Activated CD4-positive, alpha-beta memory T cell treated with anti-CD3 and anti-CD28 coated beads, Interleukin-2, amount 10 ng/mL, durations not matched to agents 7 days and 5 days (primary cell): ENCODE data around the gene DDX54. TPM values are rescaled to one million over a fixed set of nuclear protein-coding genes. Genes with fewer than 3 reads are reported as not detected.
A peak's percentile ranks its signal among the peaks of the same experiment; 100 is the strongest.

Source experiments
- CTCF ChIA-PET: fragments of 350-600 bp; sonication (Branson Sonifier 250); formaldehyde crosslinking; loops from one replicate; lab custom pipeline; 2021; ENCODE audit warnings: antibody characterized with exemption, inconsistent platforms; lab: Charles Lee
- POLR2A ChIA-PET: fragments of 350-600 bp; sonication (Branson Sonifier 250); formaldehyde crosslinking; loops from one replicate; lab custom pipeline; 2021; ENCODE audit warnings: antibody characterized with exemption; lab: Charles Lee
- DNase-seq: peaks from one replicate; pipeline ENCODE4 v3.0.0-alpha.2; 2020
- H3K27ac Mint-ChIP-seq: one replicate; pipeline ENCODE4 v1.8.0; 2021; ENCODE audit warnings: mild to moderate bottlenecking, mixed read lengths
- H3K27me3 Mint-ChIP-seq: one replicate; pipeline ENCODE4 v1.8.0; 2021; ENCODE audit warnings: mixed read lengths
- H3K36me3 Mint-ChIP-seq: one replicate; pipeline ENCODE4 v1.8.0; 2021; ENCODE audit warnings: low read depth, mixed read lengths
- H3K4me1 Mint-ChIP-seq: one replicate; pipeline ENCODE4 v1.8.0; 2021; ENCODE audit warnings: mixed read lengths
- H3K4me3 Mint-ChIP-seq: one replicate; pipeline ENCODE4 v1.8.0; 2021; ENCODE audit warnings: mild to moderate bottlenecking, mixed read lengths
- H3K9me3 Mint-ChIP-seq: one replicate; pipeline ENCODE4 v1.8.0; 2021; ENCODE audit warnings: mixed read lengths
- total RNA-seq, 2 experiments: library from RNA; stranded (reverse); gene quantifications; one replicate each; pipeline ENCODE4 v1.2.3, GENCODE V29; 2021

DDX54 gene
- total RNA-seq, 2 experiments from 2014 or later: 55.6 to 57.6 TPM

DNA sequence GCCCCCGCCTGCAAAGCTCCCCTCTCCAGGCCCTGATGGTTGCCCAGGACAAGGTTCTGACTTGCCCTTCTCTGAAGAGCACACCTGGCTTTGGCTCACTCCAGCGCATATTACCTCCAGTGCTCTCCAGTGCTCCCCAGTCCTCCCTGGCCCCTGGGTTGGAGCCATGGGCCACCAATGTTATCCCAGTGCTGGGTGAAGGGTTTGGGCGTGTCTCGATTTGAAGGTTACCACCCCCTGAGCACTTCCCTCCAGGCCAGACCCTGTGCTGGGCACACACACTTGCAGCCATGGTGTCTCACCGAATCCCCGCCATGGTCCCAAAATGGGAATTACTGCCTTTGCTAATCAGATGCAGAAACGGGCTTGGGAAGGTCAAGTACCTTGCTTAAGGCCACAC, 11.3 kb upstream of the DDX54 start:
- H3K36me3 Mint-ChIP-seq: peaks cover 5% of the 10 kb centered on the region
- no peaks in the 10 kb centered on the region for H3K27me3 Mint-ChIP-seq
- DNase-seq: no peak
- H3K27ac Mint-ChIP-seq: no peak overlapping the region
- no peaks in the 10 kb centered on the region for H3K9me3 Mint-ChIP-seq
- ChIA-PET CTCF (interaction anchor here (1.9 to 3.5 kb wide), 2 partner anchors 26 to 229 kb away, joined by 8 to 17 read pairs; no protein-coding TSS in a partner anchor), POLR2A (interaction anchor here (1.1 to 1.9 kb wide), 2 partner anchors 11 kb away, joined by 4 to 6 read pairs; partner anchors contain the start of genes DDX54 and RITA1)
- H3K4me3 Mint-ChIP-seq: no peak overlapping the region
- H3K4me1 Mint-ChIP-seq: peaks cover 3% of the 10 kb centered on the region

DNA sequence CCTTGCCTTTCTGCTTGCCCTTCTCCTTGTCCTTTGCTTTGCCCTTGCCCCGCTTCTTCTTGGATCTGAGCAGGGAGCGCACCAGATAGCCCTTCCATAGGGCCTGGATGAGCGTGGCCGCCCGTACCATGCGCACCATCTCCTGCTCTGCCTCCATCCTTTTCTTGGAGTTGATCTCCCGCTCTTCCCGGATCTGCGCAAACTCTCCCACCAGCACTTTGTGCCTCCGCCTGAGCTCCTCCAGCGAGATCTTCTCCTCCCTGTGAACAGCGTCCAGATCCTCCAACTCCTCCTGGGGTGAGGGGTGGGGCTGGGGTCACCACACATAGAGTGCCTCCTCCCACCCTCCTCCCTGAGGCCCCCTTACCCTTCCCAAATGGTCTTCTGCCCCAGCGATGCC, 10.3 kb upstream of the DDX54 start:
- peaks cover 6% of the 10 kb centered on the region for H3K36me3 Mint-ChIP-seq
- no peaks in the 10 kb centered on the region for H3K9me3 Mint-ChIP-seq
- ChIA-PET CTCF (interaction anchor here (0.8 to 3.5 kb wide), 4 partner anchors 9 to 229 kb away, joined by 3 to 17 read pairs (median 4); partner anchors contain the start of gene DDX54), POLR2A (interaction anchor here (1.9 kb wide), 1 partner anchor 10 kb away, joined by 6 read pairs; the partner anchor contains the start of genes DDX54 and RITA1)
- H3K27me3 Mint-ChIP-seq: no peaks in the 10 kb centered on the region
- H3K4me1 Mint-ChIP-seq: peaks cover 3% of the 10 kb centered on the region
- DNase-seq: no peak
- no peak overlapping the region for H3K27ac Mint-ChIP-seq
- no peak overlapping the region for H3K4me3 Mint-ChIP-seq

DNA sequence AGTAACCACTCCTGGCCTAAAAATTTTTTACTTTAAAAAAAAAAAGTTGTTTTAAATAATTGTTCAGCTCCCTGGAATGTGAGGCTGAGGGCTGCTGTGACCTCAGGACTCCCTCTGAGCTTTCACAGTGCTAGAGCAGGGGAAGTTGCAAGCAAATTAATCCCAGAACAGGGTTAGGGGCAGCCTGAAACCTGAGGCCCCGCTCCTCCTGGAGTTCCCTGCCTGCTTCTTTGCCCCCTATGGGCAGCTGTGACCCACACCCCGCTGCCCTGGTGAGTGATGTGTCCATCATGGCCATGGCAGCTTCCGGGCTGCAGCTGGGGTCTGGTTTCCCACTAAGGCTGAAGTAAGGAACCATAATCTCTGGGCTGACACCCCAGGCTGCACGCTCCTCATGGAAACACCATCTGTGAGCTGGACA, 9.7 kb upstream of the DDX54 start:
- no peak overlapping the region for H3K27ac Mint-ChIP-seq
- no peaks in the 10 kb centered on the region for H3K27me3 Mint-ChIP-seq
- H3K4me3 Mint-ChIP-seq: no peak overlapping the region
- CTCF ChIA-PET: interaction anchor here (0.6 to 3.5 kb wide), 6 partner anchors 9 to 811 kb away, joined by 3 to 17 read pairs (median 3); partner anchors contain the start of gene DDX54
- H3K36me3 Mint-ChIP-seq: peaks cover 9% of the 10 kb centered on the region
- POLR2A ChIA-PET: interaction anchor here (1.9 kb wide), 1 partner anchor 10 kb away, joined by 6 read pairs; the partner anchor contains the start of genes DDX54 and RITA1
- peaks cover 3% of the 10 kb centered on the region for H3K4me1 Mint-ChIP-seq
- no peaks in the 10 kb centered on the region for H3K9me3 Mint-ChIP-seq
- DNase-seq: no peak

DNA sequence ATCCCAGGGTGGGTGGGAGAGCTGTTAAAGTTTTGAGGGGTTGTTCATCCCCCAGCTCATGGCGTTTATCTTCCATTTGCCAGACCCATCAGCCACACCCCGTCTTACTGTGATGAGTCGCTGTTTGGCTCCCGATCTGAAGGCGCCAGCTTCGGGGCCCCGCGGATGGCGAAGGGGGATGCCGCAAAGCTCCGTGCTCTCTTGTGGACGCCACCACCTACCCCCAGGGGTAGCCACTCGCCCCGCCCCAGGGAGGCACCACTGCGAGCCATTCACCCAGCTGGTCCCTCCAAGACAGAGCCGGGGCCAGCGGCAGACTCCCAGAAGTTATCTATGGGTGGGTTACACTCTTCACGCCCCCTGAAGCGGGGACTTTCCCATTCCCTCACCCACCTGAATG, 5.9 kb upstream of the DDX54 start:
- Mint-ChIP-seq H3K9me3 (no peaks in the 10 kb centered on the region), H3K36me3 (peaks cover 22% of the 10 kb centered on the region), H3K27ac (no peak overlapping the region), H3K4me1 (peaks cover 15% of the 10 kb centered on the region), H3K27me3 (no peaks in the 10 kb centered on the region), H3K4me3 (no peak overlapping the region)
- no peak for DNase-seq
- POLR2A ChIA-PET: no interaction called here
- CTCF ChIA-PET: interaction anchor here (0.6 kb wide), 1 partner anchor 775 kb away, joined by 3 read pairs; no protein-coding TSS in a partner anchor

DNA sequence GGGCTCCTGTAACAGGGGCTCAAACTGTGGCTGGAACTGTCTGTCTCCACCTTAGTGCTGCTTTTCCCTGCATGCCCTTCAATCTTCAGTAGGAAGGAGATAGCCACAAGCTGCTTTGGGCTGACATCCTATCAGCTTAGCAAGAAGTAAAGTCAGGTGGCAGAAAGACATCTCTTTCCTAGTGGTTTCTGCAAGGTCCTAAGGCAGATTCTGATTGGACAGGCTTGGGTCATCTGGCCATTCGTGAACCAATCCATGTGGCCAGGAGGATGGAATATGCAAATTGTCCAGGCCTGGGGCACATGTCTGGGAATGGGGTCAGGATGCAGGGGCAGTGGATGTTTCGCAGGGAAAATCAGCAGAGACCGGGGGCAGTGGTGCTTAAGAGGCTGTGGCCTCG, 5.5 kb upstream of the DDX54 start:
- Mint-ChIP-seq H3K27me3 (no peaks in the 10 kb centered on the region), H3K4me1 (peaks cover 18% of the 10 kb centered on the region), H3K4me3 (no peak overlapping the region), H3K9me3 (no peaks in the 10 kb centered on the region), H3K27ac (no peak overlapping the region), H3K36me3 (peaks cover 22% of the 10 kb centered on the region)
- DNase-seq: no peak
- POLR2A ChIA-PET: no interaction called here
- CTCF ChIA-PET: interaction anchor here (0.6 kb wide), 1 partner anchor 775 kb away, joined by 3 read pairs; no protein-coding TSS in a partner anchor

DNA sequence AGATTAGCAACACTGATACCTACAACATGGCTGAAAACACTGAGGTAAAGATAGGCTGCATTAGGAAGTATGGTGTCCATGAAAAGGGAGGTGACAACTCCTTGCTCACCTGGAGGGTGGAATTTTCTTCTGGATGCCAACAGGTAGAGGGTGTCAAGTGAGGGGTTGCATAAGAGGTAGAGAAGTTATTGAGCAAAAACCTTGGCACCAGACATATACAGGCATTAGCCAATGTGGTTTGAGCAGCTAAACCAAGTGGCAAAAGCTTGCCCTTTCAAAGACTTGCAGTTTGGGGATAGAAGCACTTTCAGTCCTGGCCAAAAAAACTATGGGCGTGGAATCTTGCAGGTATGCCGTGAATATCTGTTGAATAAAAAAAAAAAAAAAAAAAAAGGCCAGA, 4.1 kb upstream of the DDX54 start:
- ChIA-PET CTCF (interaction anchor here (0.6 to 1.8 kb wide), 5 partner anchors 11 to 236 kb away, joined by 3 to 5 read pairs (median 3); no protein-coding TSS in a partner anchor), POLR2A (no interaction called here)
- H3K36me3 Mint-ChIP-seq: peaks cover 22% of the 10 kb centered on the region

DNA sequence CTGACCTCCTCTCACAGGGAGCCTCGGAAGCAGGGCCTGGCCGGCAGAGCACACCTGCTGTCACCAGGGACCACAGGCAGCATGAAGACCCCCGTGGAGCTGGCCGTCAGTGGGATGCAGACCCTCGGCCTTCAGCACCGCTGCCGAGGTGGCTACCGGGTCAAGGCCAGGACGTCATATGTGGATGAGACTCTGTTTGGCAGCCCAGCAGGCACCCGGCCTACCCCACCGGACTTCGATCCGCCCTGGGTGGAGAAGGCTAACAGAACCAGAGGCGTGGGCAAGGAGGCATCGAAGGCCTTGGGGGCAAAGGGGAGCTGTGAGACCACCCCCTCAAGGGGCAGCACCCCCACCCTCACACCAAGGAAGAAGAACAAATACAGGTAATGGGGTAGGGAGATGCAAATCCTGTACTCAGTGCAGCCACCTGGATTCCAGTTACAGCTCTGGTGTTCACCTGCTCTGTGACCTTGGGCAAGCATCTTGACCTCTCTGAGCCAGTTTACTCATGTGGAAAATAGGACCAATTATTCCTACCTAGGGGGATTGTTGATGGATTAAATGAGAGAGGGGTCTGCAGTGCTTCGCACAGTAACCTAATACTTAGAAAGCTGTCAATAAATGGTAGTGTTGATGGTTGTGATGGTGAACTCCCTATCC, 1.5 kb upstream of the DDX54 start:
- peaks cover 26% of the 10 kb centered on the region for H3K4me1 Mint-ChIP-seq
- POLR2A ChIA-PET: interaction anchor here (1.0 to 4.0 kb wide), 9 partner anchors 11 to 279 kb away, joined by 3 to 47 read pairs (median 4); partner anchors contain the start of genes OAS2 and TPCN1
- CTCF ChIA-PET: interaction anchor here (0.7 to 5.7 kb wide), 4 partner anchors 8 to 208 kb away, joined by 3 to 37 read pairs (median 4); no protein-coding TSS in a partner anchor
- no peaks in the 10 kb centered on the region for H3K27me3 Mint-ChIP-seq
- DNase-seq: no peak
- H3K27ac Mint-ChIP-seq: peak overlapping the region; percentile 97
- H3K4me3 Mint-ChIP-seq: peak overlapping the region; percentile 86
- no peaks in the 10 kb centered on the region for H3K9me3 Mint-ChIP-seq
- H3K36me3 Mint-ChIP-seq: peaks cover 25% of the 10 kb centered on the region

More for the DNA sequence above, 4.1 kb upstream of the DDX54 start:
- Mint-ChIP-seq H3K9me3 (no peaks in the 10 kb centered on the region), H3K4me3 (no peak overlapping the region), H3K4me1 (peaks cover 18% of the 10 kb centered on the region), H3K27ac (no peak overlapping the region), H3K27me3 (no peaks in the 10 kb centered on the region)
- DNase-seq: no peak

DNA sequence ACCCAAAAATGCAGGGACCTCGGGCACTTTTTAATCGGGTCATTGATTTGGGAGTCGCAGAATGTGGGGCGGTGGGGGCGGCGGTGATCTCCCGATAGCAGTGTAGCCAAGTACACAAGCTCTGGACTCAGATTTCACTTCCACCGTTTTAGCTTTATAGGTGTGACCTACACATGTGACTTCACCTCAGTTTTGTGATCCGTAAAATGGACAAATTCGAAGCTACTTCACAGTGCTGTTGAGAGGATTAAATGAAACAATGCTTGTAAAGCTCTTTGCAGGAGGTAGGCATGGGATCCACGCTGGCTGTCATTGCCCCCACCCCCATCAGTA, 721 bp upstream of the DDX54 start:
- DNase-seq: no peak
- H3K4me1 Mint-ChIP-seq: peaks cover 26% of the 10 kb centered on the region
- no peaks in the 10 kb centered on the region for H3K27me3 Mint-ChIP-seq
- peaks cover 22% of the 10 kb centered on the region for H3K36me3 Mint-ChIP-seq
- ChIA-PET CTCF (interaction anchor here (0.5 to 5.7 kb wide), 4 partner anchors 9 to 208 kb away, joined by 3 to 37 read pairs (median 3); partner anchors contain the start of gene OAS2), POLR2A (interaction anchor here (1.0 to 4.0 kb wide), 15 partner anchors 10 to 278 kb away, joined by 3 to 47 read pairs (median 4); partner anchors contain the start of genes OAS2 and TPCN1)
- no peaks in the 10 kb centered on the region for H3K9me3 Mint-ChIP-seq
- H3K27ac Mint-ChIP-seq: peak overlapping the region; percentile 97
- peak overlapping the region; percentile 86 for H3K4me3 Mint-ChIP-seq

DNA sequence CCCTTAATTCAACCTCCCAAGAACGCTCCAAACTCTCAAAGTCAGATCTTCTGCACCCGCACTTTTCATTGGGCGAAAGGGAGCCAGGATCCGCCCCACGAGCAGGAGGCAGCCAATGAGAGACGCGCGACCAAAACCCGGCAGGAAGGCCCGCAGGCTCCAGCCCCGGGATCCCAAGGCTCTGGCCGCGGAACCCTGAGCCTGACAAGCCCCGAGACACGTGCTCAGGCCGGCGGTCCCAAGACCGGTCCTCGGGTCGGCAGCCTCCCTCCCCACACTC, 438 bp downstream of the DDX54 start:
- POLR2A ChIA-PET: interaction anchor here (0.9 to 4.0 kb wide), 20 partner anchors 9 to 278 kb away, joined by 3 to 47 read pairs (median 4); partner anchors contain the start of genes OAS1, OAS2, OAS3 and TPCN1
- peaks cover 29% of the 10 kb centered on the region for H3K36me3 Mint-ChIP-seq
- H3K27ac Mint-ChIP-seq: peak overlapping the region; percentile 97
- H3K4me1 Mint-ChIP-seq: peaks cover 26% of the 10 kb centered on the region
- H3K4me3 Mint-ChIP-seq: peak overlapping the region; percentile 86
- H3K9me3 Mint-ChIP-seq: no peaks in the 10 kb centered on the region
- CTCF ChIA-PET: interaction anchor here (0.6 to 5.7 kb wide), 5 partner anchors 10 to 174 kb away, joined by 3 to 37 read pairs (median 3); no protein-coding TSS in a partner anchor
- DNase-seq: peak; percentile 91
- H3K27me3 Mint-ChIP-seq: no peaks in the 10 kb centered on the region

DNA sequence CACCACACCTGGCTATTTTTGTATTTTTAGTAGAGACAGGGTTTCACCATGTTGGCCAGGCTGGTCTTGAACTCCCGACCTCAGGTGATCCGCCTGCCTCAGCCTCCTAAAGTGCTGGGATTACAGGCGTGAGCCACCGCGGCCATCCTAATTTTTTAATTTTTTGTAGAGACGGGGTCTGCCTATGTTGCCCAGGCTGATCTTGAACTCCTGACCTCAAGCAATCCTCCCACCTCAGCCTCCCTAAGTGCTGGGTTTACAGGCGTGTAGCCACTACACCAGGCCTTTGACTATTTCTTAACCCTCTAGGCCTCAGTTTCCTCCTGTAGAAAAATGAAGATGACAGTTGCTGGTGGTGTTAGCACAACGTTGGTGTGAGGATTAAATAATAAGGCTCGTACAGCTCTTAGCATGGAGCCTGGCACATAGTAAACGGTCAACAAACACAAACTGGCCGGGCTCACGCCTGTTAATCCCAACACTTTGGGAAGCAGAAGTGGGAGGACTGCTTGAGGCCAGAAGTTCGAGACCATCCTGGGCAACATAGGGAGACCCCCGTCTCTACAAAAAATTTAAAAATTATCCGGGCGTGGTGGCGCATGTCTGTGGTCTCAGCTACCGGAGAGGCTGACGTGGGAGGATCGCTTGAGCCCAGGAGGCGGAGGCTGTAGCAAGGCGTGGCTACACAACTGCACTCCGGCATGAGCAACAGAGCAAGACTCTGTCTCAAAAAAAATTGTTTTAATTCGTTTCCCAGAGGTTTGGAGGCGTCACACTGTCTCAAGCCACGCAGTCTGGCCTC, 979 bp downstream of the DDX54 start:
- peaks cover 28% of the 10 kb centered on the region for H3K36me3 Mint-ChIP-seq
- peak overlapping the region; percentile 86 for H3K4me3 Mint-ChIP-seq
- no peak for DNase-seq
- no peaks in the 10 kb centered on the region for H3K9me3 Mint-ChIP-seq
- ChIA-PET CTCF (interaction anchor here (0.6 to 5.7 kb wide), 4 partner anchors 10 to 175 kb away, joined by 3 to 37 read pairs (median 4); no protein-coding TSS in a partner anchor), POLR2A (interaction anchor here (0.7 to 4.0 kb wide), 18 partner anchors 9 to 278 kb away, joined by 3 to 47 read pairs (median 4); partner anchors contain the start of genes OAS1, OAS2, OAS3 and TPCN1)
- H3K4me1 Mint-ChIP-seq: peaks cover 26% of the 10 kb centered on the region
- peak overlapping the region; percentile 97 for H3K27ac Mint-ChIP-seq
- no peaks in the 10 kb centered on the region for H3K27me3 Mint-ChIP-seq

DNA sequence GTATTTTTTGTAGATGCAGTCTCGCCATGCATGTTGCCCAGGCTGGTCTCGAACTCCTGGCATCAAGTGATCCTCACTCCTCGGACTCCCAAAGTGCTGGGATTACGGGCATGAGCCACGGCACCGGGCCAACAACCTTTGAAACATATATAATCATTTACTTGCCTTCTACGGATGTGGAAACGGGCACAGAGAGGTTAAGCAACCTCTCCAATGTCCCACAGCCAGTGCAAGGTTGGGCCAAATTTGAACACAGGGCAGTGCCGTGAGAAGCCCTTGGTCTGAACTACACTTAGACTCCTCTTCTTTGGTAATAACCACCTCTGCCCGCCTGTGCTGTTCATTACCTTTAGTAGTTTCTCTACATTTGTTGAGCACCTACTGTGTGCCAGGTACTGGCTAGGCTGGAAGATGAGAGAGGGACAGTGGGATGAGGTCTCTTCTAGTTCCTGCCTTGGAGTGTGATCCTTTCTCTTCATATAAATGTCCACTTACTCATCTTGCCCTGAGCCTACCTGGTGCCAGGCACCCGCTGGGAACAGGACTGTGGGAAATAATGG, 2.2 kb downstream of the DDX54 start:
- POLR2A ChIA-PET: interaction anchor here (0.6 to 1.3 kb wide), 2 partner anchors 26 to 31 kb away, joined by 3 read pairs; no protein-coding TSS in a partner anchor
- CTCF ChIA-PET: interaction anchor here (0.6 to 5.7 kb wide), 2 partner anchors 9 to 189 kb away, joined by 3 to 37 read pairs; no protein-coding TSS in a partner anchor
- Mint-ChIP-seq H3K36me3 (peaks cover 35% of the 10 kb centered on the region), H3K9me3 (no peaks in the 10 kb centered on the region), H3K4me3 (peak overlapping the region; percentile 86), H3K27me3 (no peaks in the 10 kb centered on the region), H3K4me1 (peaks cover 26% of the 10 kb centered on the region), H3K27ac (peak overlapping the region; percentile 31)
- DNase-seq: no peak

DNA sequence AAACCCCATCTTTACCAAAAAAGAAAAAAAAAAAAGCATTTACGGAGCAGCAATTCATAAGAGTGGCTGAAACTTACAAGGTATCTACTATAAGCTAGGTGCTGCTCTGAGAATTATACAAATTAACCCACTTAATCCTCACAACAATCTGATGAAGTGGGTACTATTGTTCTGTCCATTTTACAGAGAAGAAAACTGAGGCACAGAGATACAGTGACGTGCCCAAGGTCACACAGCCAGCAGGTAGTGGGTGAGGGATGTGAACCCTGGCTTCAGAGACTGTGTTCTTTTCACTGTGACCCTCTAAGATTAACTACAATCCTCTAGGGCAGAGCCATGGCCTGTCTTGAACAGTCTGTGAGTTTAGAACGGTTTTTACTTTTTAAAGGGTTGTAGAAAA, 3.3 kb downstream of the DDX54 start:
- ChIA-PET CTCF (no interaction called here), POLR2A (interaction anchor here (1.3 kb wide), 1 partner anchor 25 kb away, joined by 3 read pairs; no protein-coding TSS in a partner anchor)
- no peak for DNase-seq
- peaks cover 5% of the 10 kb centered on the region for H3K9me3 Mint-ChIP-seq
- H3K36me3 Mint-ChIP-seq: peaks cover 42% of the 10 kb centered on the region
- H3K27me3 Mint-ChIP-seq: no peaks in the 10 kb centered on the region
- peak overlapping the region; percentile 40 for H3K27ac Mint-ChIP-seq
- H3K4me1 Mint-ChIP-seq: peaks cover 20% of the 10 kb centered on the region
- no peak overlapping the region for H3K4me3 Mint-ChIP-seq
